T-cell (primary cell): ENCODE data around the gene PEX6. TPM values are rescaled to one million over a fixed set of nuclear protein-coding genes. Genes with fewer than 3 reads are reported as not detected.

ENCODE experiments used
- ATAC-seq, 4 experiments: fragments of 200-7000 bp in 3 of 4; fragments of 150-1000 bp in 1 of 4; cut with Tn5 transposase; replicated peaks in 1 of 4; 1 replicate in 3 of 4; 2 replicates in 1 of 4; pipeline ENCODE4 v1.10.0; 2021; ENCODE audit warnings: moderate library complexity in 3 of 4, mild to moderate bottlenecking in 2 of 4, moderate number of reproducible peaks in 1 of 4
- CTCF ChIA-PET, 2 donors: fragments of 300-600 bp; sonication (Branson Sonifier 250); formaldehyde crosslinking; loops; one replicate each; lab custom pipeline; 2022; ENCODE audit warnings: antibody characterized with exemption in 2 of 2; lab: Charles Lee
- POLR2A ChIA-PET, 2 donors: fragments of 300-600 bp; sonication (Branson Sonifier 250); formaldehyde crosslinking; loops; one replicate each; lab custom pipeline; 2022; ENCODE audit warnings: antibody characterized with exemption in 2 of 2; lab: Charles Lee
- DNase-seq, 35 experiments: peaks; one replicate each; pipeline versions ENCODE4 v3.0.0 to v3.0.0-alpha.2; 2013 to 2023
- H3K27ac ChIP-seq: one replicate; pipeline ENCODE4 v1.5.1; 2013; ENCODE audit warnings: low read length
- H3K27me3 ChIP-seq, 2 experiments: replicated peaks in 1 of 2; 1 replicate in 1 of 2; 2 replicates in 1 of 2; pipeline versions ENCODE4 v1.6.1 to v1.7.0; 2013; ENCODE audit warnings: low read length in 1 of 2, mixed read lengths in 1 of 2; ENCODE audit not compliant: control insufficient read depth in 2 of 2, insufficient read depth in 2 of 2; ENCODE audit errors: extremely low read depth in 1 of 2
- H3K36me3 ChIP-seq, 2 donors: 1 replicate in 1 of 2; 2 replicates in 1 of 2; pipeline versions ENCODE4 v1.6.1 to v1.7.0; 2013; ENCODE audit warnings: low read length in 1 of 2; ENCODE audit not compliant: control insufficient read depth in 2 of 2, insufficient read depth in 1 of 2; ENCODE audit errors: extremely low read depth in 1 of 2
- H3K4me1 ChIP-seq, 2 experiments: 1 replicate in 1 of 2; 2 replicates in 1 of 2; pipeline versions ENCODE4 v1.6.1 to v1.7.0; 2013; ENCODE audit warnings: low read length in 2 of 2, mixed read lengths in 1 of 2; ENCODE audit not compliant: insufficient read depth in 2 of 2, control insufficient read depth in 1 of 2; ENCODE audit errors: extremely low read depth in 1 of 2
- H3K4me3 ChIP-seq, 2 donors: 1 replicate in 1 of 2; 2 replicates in 1 of 2; pipeline versions ENCODE4 v1.5.1 to v1.7.0; 2013; ENCODE audit warnings: mild to moderate bottlenecking in 2 of 2, low read length in 1 of 2, moderate library complexity in 1 of 2; ENCODE audit not compliant: control insufficient read depth in 1 of 2; ENCODE audit errors: extremely low read depth in 1 of 2
- H3K9me3 ChIP-seq: 2 replicates; pipeline ENCODE4 v1.7.0; 2013
- H3K27ac Mint-ChIP-seq, 2 donors: one replicate each; pipeline ENCODE4 v1.8.0; 2020 to 2021; ENCODE audit warnings: mild to moderate bottlenecking in 2 of 2, mixed read lengths in 2 of 2
- H3K27me3 Mint-ChIP-seq, 2 donors: one replicate each; pipeline ENCODE4 v1.8.0; 2021 to 2022; ENCODE audit warnings: mixed read lengths in 2 of 2
- H3K36me3 Mint-ChIP-seq: one replicate; pipeline ENCODE4 v1.8.0; 2021; ENCODE audit warnings: mixed read lengths
- H3K4me1 Mint-ChIP-seq, 3 donors: one replicate each; pipeline ENCODE4 v1.8.0; 2020 to 2022; ENCODE audit warnings: mixed read lengths in 3 of 3, mild to moderate bottlenecking in 1 of 3
- H3K4me3 Mint-ChIP-seq, 3 donors: one replicate each; pipeline ENCODE4 v1.8.0; 2020 to 2022; ENCODE audit warnings: mild to moderate bottlenecking in 3 of 3, mixed read lengths in 3 of 3, moderate library complexity in 3 of 3
- H3K9me3 Mint-ChIP-seq, 3 donors: one replicate each; pipeline ENCODE4 v1.8.0; 2020 to 2022; ENCODE audit warnings: mixed read lengths in 3 of 3
- WGBS: methylation state at CpG from one replicate; pipeline ENCODE4 v1.1.5; 2013; ENCODE audit warnings: missing lambda C conversion rate; ENCODE audit not compliant: insufficient coverage; 5-methylcytosine and 5-hydroxymethylcytosine counted together
- total RNA-seq, 35 experiments: library from RNA in 6 of 35; stranded (reverse) in 6 of 35; fragments of 120-200 nt in 1 of 35; gene quantifications; one replicate each; pipeline versions ENCODE4 v1.2.1 to v1.2.4 and lab custom pipeline; 2013 to 2026

Gene PEX6
- 10 to 100 TPM; 20.5 to 30.5 (median 27.4) TPM for total RNA-seq
- total RNA-seq (2013), result 12.2 TPM
- 11.5 to 75.9 (median 34.3) reads per million in 29 experiments for total RNA-seq (lab: John Stamatoyannopoulos, UW)

DNA sequence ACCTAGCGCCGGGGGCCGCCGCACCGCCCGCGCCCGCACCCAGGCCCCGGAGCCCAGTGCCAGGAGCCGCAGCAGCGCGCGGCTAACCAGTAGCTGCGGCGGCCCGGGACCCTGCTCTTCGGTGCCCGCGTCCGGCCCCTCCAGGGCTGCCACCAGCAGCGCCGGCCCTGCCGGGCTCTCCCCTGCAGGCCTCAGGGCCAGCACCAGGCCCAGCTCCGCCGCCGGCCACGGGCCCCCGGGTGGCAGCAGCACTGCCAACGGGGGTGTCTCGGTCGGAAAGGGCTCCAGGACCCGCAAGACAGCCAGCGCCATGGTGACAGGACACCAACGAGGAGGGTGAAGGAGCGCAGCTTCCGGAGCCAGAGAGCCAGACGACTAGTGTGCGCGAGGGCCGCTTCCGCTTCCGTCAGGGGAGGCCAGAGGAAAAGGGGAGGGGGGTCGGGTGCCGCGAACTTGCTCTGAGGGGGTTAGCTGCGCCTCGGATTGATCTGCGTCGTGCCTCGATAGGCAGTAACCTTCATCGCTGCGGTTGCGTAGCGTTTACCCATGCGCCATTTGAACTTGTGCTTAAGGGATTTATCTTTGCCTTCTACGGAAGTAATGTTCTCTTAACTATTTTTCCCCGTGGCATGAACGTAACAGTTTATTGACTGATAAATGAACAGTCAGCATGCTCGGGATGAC lies at the start of gene PEX6:
PEX6 (minus strand) TSS at position 343 of the 684 bp plus-strand sequence; CDS start at position 312, 31 bp downstream.
- no peaks in the 10 kb centered on the region for H3K9me3 Mint-ChIP-seq
- Histone ChIP-seq H3K27ac (peak within 1 kb of the TSS; percentile 85), H3K27me3 (no peaks in the 10 kb centered on the region), H3K4me1 (peaks cover 23 to 48% of the 10 kb centered on the region in 2 experiments), H3K9me3 (no peaks in the 10 kb centered on the region), H3K36me3 (peaks cover 0 to 9% of the 10 kb centered on the region in 2 donors), H3K4me3 (peak within 1 kb of the TSS; percentile 72 to 85)
- ATAC-seq (peak; percentile 94 to 96 (median 95)), DNase-seq (peak; percentile 88 to 98 (median 95))
- H3K4me3 Mint-ChIP-seq, result peak within 1 kb of the TSS; percentile 88 to 93 (median 92)
- H3K4me1 Mint-ChIP-seq, result peaks cover 48 to 54% (median 49%) of the 10 kb centered on the region in 3 donors
- WGBS, result 0% methylated on average over 43 of the region's 59 CpGs
- peak within 1 kb of the TSS; percentile 97 to 99 for H3K27ac Mint-ChIP-seq
- CTCF ChIA-PET, result interaction anchor here (0.5 to 1.1 kb wide), 11 partner anchors 9 to 308 kb away, joined by 3 to 5 read pairs (median 3); partner anchors contain the start of genes KLC4 (in 1 of the 2) and MRPL2 (in 1 of the 2)
- H3K27me3 Mint-ChIP-seq, result no peaks in the 10 kb centered on the region
- POLR2A ChIA-PET, result interaction anchor here (0.5 to 1.6 kb wide), 17 partner anchors 11 to 1019 kb away, joined by 3 to 15 read pairs (median 4); partner anchors contain the start of genes BICRAL (in 1 of the 2), CNPY3 (in 1 of the 2), CUL7 (in 1 of the 2) and KLHDC3 (in 1 of the 2)
- no peaks in the 10 kb centered on the region for H3K36me3 Mint-ChIP-seq

GRCh38 chr6:43026365-43026764 lies 47.4 kb upstream of the PEX6 start:
- Mint-ChIP-seq H3K27me3 (no peaks in the 10 kb centered on the region), H3K4me3 (no peak overlapping the region), H3K4me1 (peaks cover 16 to 21% (median 20%) of the 10 kb centered on the region in 3 donors), H3K27ac (no peak overlapping the region), H3K36me3 (peaks cover 39% of the 10 kb centered on the region), H3K9me3 (no peaks in the 10 kb centered on the region)
- ATAC-seq, result no peak
- Histone ChIP-seq H3K27ac (no peak overlapping the region), H3K9me3 (no peaks in the 10 kb centered on the region), H3K27me3 (no peaks in the 10 kb centered on the region), H3K4me1 (peaks cover 0 to 25% of the 10 kb centered on the region in 2 experiments), H3K4me3 (no peak overlapping the region), H3K36me3 (peaks cover 13 to 65% of the 10 kb centered on the region in 2 donors)
- 100% methylated on average over 2 of the region's 5 CpGs for WGBS
- CTCF ChIA-PET, result interaction anchor here in 1 of 2 donors (0.6 kb wide), 1 partner anchor 148 kb away, joined by 3 read pairs; no protein-coding TSS in a partner anchor
- no peak for DNase-seq
- POLR2A ChIA-PET, result no interaction called here

GRCh38 chr6:43024436-43024835 lies 45.5 kb upstream of the PEX6 start:
- Mint-ChIP-seq H3K4me3 (peak overlapping the region in 2 of 3 donors; percentile 21 to 32), H3K27ac (peak overlapping the region; percentile 46 to 67), H3K36me3 (peaks cover 32% of the 10 kb centered on the region), H3K27me3 (no peaks in the 10 kb centered on the region), H3K4me1 (peaks cover 16 to 30% (median 29%) of the 10 kb centered on the region in 3 donors), H3K9me3 (no peaks in the 10 kb centered on the region)
- Histone ChIP-seq H3K27ac (no peak overlapping the region), H3K4me1 (peaks cover 3 to 33% of the 10 kb centered on the region in 2 experiments), H3K4me3 (no peak overlapping the region), H3K9me3 (no peaks in the 10 kb centered on the region), H3K36me3 (peaks cover 13 to 62% of the 10 kb centered on the region in 2 donors), H3K27me3 (no peaks in the 10 kb centered on the region)
- 61% methylated on average over 2 of the region's 2 CpGs for WGBS
- ChIA-PET POLR2A (no interaction called here), CTCF (interaction anchor here in 1 of 2 donors (1.4 kb wide), 1 partner anchor 10 kb away, joined by 6 read pairs; the partner anchor contains the start of gene KLHDC3)
- ATAC-seq (no peak), DNase-seq (no peak)

- Histone ChIP-seq H3K4me3 (peak within 1 kb of the TSS; percentile 94 to 95), H3K27me3 (no peaks in the 10 kb centered on the region), H3K27ac (peak within 1 kb of the TSS; percentile 54), H3K36me3 (peaks cover 17 to 56% of the 10 kb centered on the region in 2 donors), H3K9me3 (no peaks in the 10 kb centered on the region), H3K4me1 (peaks cover 3 to 42% of the 10 kb centered on the region in 2 experiments)
- H3K4me1 Mint-ChIP-seq, result peaks cover 28 to 44% (median 40%) of the 10 kb centered on the region in 3 donors
- H3K27me3 Mint-ChIP-seq, result no peaks in the 10 kb centered on the region
- ChIA-PET POLR2A (interaction anchor here (0.6 to 0.7 kb wide), 5 partner anchors 54 to 1106 kb away, joined by 4 to 8 read pairs (median 5); partner anchors contain the start of gene TMEM63B (in 1 of the 2)), CTCF (interaction anchor here in 1 of 2 donors (0.6 to 1.6 kb wide), 4 partner anchors 32 to 585 kb away, joined by 3 to 11 read pairs (median 4); partner anchors contain the start of genes CNPY3 and CUL7)
- peak within 1 kb of the TSS; percentile 84 to 92 for H3K27ac Mint-ChIP-seq
- ATAC-seq (peak; percentile 89 to 92 (median 90)), DNase-seq (peak; percentile 12 to 78 (median 56))
- peak within 1 kb of the TSS; percentile 93 to 98 (median 96) for H3K4me3 Mint-ChIP-seq
- peaks cover 36% of the 10 kb centered on the region for H3K36me3 Mint-ChIP-seq
- under 1% methylated on average over 53 of the region's 56 CpGs for WGBS
- no peaks in the 10 kb centered on the region for H3K9me3 Mint-ChIP-seq
Observed at GRCh38 chr6:43021270-43022047, 42.5 kb upstream of the PEX6 start, which contains the start of gene RRP36. Gene RRP36 (plus strand): TSS chr6:43021623. CDS start chr6:43021655, 32 bp downstream.

DNA sequence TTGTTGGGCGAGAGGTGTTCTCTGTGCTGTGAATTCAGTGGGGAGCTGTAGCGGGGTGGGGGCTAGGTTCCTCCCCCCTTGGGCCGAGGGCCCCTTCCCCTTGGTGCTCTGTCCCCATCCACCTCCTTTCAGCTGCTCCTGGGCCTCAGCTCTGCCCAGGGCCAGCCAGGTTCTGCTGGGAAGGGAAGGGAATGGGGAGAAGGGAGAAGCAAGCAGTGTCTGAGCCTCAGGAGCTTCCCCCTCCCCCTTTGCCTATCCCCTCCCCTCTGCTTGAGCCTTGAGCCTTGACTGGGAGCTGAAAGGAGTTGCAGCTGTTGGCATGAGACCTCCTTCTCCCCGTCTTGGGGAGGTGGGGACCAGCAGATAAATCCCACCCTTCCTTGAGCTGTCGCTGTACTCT lies 41.9 kb upstream of the PEX6 start:
- peaks cover 3 to 47% of the 10 kb centered on the region in 2 experiments for H3K4me1 ChIP-seq
- Mint-ChIP-seq H3K4me1 (peaks cover 34 to 50% (median 46%) of the 10 kb centered on the region in 3 donors), H3K27me3 (no peaks in the 10 kb centered on the region), H3K36me3 (peaks cover 33% of the 10 kb centered on the region), H3K27ac (peak overlapping the region; percentile 80 to 90), H3K4me3 (peak overlapping the region; percentile 86 to 96 (median 93)), H3K9me3 (no peaks in the 10 kb centered on the region)
- H3K4me3 ChIP-seq, result peak overlapping the region; percentile 94 to 95
- POLR2A ChIA-PET, result interaction anchor here (0.6 kb wide), 4 partner anchors 91 to 1107 kb away, joined by 4 to 8 read pairs (median 4); partner anchors contain the start of genes CNPY3 (in 1 of the 2) and TMEM63B (in 1 of the 2)
- DNase-seq, result no peak
- peak in 1 of 4 experiments; percentile 3 for ATAC-seq
- peak overlapping the region; percentile 40 for H3K27ac ChIP-seq
- H3K36me3 ChIP-seq, result peaks cover 13 to 50% of the 10 kb centered on the region in 2 donors
- H3K27me3 ChIP-seq, result no peaks in the 10 kb centered on the region
- CTCF ChIA-PET, result interaction anchor here in 1 of 2 donors (0.6 to 1.6 kb wide), 4 partner anchors 33 to 584 kb away, joined by 3 to 11 read pairs (median 3); partner anchors contain the start of genes CNPY3, CUL7 and PEX6
- H3K9me3 ChIP-seq, result no peaks in the 10 kb centered on the region
- WGBS, result no CpG with 5 or more reads among the region's 5 CpGs
